ENCODE measurements around the gene LY6G6F.

LY6G6F gene

DNA sequence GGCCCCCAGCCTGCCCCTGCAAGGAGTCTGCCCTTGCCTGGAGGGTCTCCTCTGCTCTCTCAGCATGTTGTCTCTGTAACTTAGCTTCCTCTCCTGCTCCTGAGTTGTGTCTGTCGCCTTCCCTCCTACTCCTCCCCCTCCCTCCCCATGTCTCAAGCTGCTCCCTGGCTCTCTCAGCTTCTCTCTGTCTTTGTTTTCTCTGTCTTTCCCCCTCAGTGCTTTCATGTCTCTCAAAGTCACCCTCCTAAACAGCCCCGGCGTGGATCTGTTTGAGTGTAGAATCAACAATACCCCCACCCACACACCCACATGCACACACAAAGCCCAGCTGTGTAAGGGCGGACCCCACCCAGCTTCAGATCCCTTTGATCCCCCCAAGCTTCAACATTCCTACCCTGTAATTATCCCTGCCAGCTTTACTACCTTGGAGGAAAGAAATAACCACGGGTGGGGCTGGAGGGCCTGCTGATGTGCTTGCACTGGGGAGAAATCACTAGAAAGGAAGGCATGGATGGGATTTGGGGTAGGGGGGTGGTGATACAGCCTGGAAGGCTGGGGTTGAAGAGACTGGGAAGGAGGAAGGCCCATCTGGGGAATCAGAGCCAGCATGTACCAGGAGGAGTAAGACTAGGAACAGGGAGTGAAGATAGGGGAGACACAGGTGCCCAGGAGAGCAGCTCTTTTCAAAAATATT lies 7.5 kb downstream of the LY6G6F start:
- TF ChIP-seq, protein P1, sequence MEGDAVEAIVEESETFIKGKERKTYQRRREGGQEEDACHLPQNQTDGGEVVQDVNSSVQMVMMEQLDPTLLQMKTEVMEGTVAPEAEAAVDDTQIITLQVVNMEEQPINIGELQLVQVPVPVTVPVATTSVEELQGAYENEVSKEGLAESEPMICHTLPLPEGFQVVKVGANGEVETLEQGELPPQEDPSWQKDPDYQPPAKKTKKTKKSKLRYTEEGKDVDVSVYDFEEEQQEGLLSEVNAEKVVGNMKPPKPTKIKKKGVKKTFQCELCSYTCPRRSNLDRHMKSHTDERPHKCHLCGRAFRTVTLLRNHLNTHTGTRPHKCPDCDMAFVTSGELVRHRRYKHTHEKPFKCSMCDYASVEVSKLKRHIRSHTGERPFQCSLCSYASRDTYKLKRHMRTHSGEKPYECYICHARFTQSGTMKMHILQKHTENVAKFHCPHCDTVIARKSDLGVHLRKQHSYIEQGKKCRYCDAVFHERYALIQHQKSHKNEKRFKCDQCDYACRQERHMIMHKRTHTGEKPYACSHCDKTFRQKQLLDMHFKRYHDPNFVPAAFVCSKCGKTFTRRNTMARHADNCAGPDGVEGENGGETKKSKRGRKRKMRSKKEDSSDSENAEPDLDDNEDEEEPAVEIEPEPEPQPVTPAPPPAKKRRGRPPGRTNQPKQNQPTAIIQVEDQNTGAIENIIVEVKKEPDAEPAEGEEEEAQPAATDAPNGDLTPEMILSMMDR (IDR thresholded peaks at IDR 0.05; ENCODE audit: control extremely low read depth, extremely low read depth, low read depth, missing control alignments), result no peak
- ChIA-PET POLR2A (no interaction called here), CTCF (interaction anchor here (0.9 to 3.1 kb wide), 6 partner anchors 10 to 238 kb away, joined by 3 to 21 read pairs (median 6); partner anchors contain the start of genes ABHD16A, DDAH2 and MPIG6B)
- no peak for DNase-seq (ENCODE audit: extremely low spot score)

- POLR2A ChIA-PET, result no interaction called here
- CTCF ChIA-PET, result interaction anchor here (0.9 to 3.1 kb wide), 7 partner anchors 8 to 237 kb away, joined by 3 to 21 read pairs (median 3); partner anchors contain the start of genes ABHD16A, ATP6V1G2, DDAH2 and MPIG6B
- TF ChIP-seq, protein P1 (IDR thresholded peaks at IDR 0.05; ENCODE audit: control extremely low read depth, extremely low read depth, low read depth, missing control alignments), result no peak
- DNase-seq (ENCODE audit: extremely low spot score), result no peak
Observed at GRCh38 chr6:31715022-31715958, 8.6 kb downstream of the LY6G6F start, which contains the start of gene LY6G6D. TSS of gene LY6G6D (plus strand) at chr6:31715348. CDS start at chr6:31715356, 8 bp downstream.

DNA sequence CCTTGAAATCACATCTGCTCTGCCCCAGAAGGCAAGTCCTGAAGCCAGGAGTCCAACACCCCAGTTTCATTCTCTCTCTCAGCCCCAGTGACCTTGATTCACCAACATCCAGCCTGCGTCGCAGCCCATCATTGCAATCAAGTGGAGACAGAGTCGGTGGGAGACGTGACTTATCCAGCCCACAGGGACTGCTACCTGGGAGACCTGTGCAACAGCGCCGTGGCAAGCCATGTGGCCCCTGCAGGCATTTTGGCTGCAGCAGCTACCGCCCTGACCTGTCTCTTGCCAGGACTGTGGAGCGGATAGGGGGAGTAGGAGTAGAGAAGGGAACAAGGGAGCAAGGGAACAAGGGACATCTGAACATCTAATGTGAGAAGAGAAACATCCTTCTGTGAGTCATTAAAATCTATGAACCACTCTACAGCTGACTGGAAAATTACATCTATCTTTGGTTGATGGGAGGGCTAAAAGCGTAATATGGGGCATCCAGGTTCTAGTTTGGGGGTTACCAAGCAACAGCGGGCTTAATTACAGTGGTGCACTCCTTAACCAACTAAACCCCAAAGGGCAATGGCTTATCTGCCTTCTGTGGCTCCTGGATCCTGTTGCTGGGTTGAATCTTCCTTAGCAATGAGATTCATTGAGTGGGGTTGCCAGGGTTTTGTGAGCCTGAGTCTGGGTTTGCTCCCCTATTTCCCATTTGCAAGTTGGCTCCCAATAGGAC lies 11.0 kb downstream of the LY6G6F start:
- ChIA-PET CTCF (no interaction called here), POLR2A (interaction anchor here (0.6 kb wide), 1 partner anchor 118 kb away, joined by 10 read pairs; no protein-coding TSS in a partner anchor)
- TF ChIP-seq, protein P1 (IDR thresholded peaks at IDR 0.05; ENCODE audit: control extremely low read depth, extremely low read depth, low read depth, missing control alignments), result no peak
- no peak for DNase-seq (ENCODE audit: extremely low spot score)

DNA sequence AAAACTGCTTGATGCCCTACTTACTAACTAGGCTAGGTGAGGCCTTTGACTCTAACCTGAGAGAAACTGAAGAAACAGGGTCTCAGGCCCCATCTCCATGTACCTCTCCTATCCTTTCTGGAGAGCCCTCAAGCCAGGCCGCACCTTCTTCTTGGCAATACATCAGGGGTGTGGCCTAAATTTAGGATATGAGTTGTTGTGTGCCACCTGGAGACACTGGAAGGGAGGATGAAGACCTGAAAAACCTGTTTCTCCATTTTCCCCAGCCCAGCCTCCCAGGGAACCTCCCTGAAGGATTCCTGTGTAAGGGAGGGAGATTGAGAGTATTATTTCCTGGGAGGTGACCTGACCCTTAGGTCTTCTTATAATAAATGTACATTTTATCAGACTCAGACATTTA lies 11.6 kb downstream of the LY6G6F start:
- CTCF ChIA-PET, result no interaction called here
- DNase-seq (ENCODE audit: extremely low spot score), result no peak
- POLR2A ChIA-PET, result no interaction called here
- TF ChIP-seq, protein P1 (IDR thresholded peaks at IDR 0.05; ENCODE audit: control extremely low read depth, extremely low read depth, low read depth, missing control alignments), result no peak

DNA sequence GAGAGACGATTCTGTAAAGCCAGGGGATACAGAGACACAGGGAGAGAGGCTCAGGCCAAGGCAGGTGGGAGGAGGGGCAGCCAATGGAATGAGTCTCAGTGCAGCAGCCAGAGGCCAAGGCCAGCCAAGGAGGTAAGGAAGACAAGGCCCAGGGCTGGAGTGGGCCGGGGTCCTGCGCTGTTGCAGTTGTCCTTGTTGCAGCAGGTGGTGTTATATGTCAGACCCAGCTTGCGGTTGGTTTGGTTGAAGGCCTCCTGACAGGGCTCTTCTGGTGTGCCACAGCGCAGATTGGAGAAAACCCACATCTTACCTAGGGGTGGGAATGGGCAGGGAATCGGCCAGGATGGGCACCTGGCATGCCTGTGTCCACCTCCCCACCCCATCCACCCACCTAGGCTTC lies 12.3 kb downstream of the LY6G6F start:
- DNase-seq (ENCODE audit: extremely low spot score), result no peak
- POLR2A ChIA-PET, result no interaction called here
- CTCF ChIA-PET, result no interaction called here
- TF ChIP-seq, protein P1 (IDR thresholded peaks at IDR 0.05; ENCODE audit: control extremely low read depth, extremely low read depth, low read depth, missing control alignments), result no peak

Data from GM10248 (cell line).